Endothelial cell of hepatic sinusoid (primary cell): ENCODE results near the gene TGFB1.
"Not testable (repeated sequence)": the region's sequence is repeated elsewhere in the genome, so short reads cannot be mapped to it uniquely, and the experiment has no call there.

ENCODE experiments used
- in situ Hi-C: cut with HindIII; loops from 2 replicates; pipeline ENCODE4 v1.10.0; 2017; ENCODE audit warnings: low sequenced_read_pairs

Gene TGFB1

GRCh38 chr19:41346916-41347315 is 6.8 kb downstream of the TGFB1 start:
- in situ Hi-C loops, result not testable (repeated sequence)

- in situ Hi-C loops, result no loop called here
Observed at GRCh38 chr19:41344162-41344561, 9.6 kb downstream of the TGFB1 start.

GRCh38 chr19:41341669-41342490 is 11.8 kb downstream of the TGFB1 start:
- in situ Hi-C loops, result no loop called here

GRCh38 chr19:41339936-41340335 is 13.8 kb downstream of the TGFB1 start:
- in situ Hi-C loops, result no loop called here

GRCh38 chr19:41335467-41335866 is 18.3 kb downstream of the TGFB1 start:
- in situ Hi-C loops, result no loop called here

GRCh38 chr19:41334793-41335192 is 18.9 kb downstream of the TGFB1 start:
- in situ Hi-C loops, result no loop called here

- in situ Hi-C loops, result no loop called here
Observed at GRCh38 chr19:41332468-41332867, 21.3 kb downstream of the TGFB1 start.

- in situ Hi-C loops, result no loop called here
Observed at GRCh38 chr19:41332000-41332399, 21.7 kb downstream of the TGFB1 start.

- in situ Hi-C loops, result no loop called here
Observed at GRCh38 chr19:41330946-41331678, 22.6 kb downstream of the TGFB1 start.

GRCh38 chr19:41330481-41330880 is 23.2 kb downstream of the TGFB1 start:
- in situ Hi-C loops, result no loop called here

- in situ Hi-C loops, result no loop called here
Observed at GRCh38 chr19:41328842-41329225, 24.9 kb downstream of the TGFB1 start.

GRCh38 chr19:41328157-41328841 is 25.4 kb downstream of the TGFB1 start:
- in situ Hi-C loops, result no loop called here

- in situ Hi-C loops, result no loop called here
Observed at GRCh38 chr19:41327576-41328156, 26.1 kb downstream of the TGFB1 start.

- in situ Hi-C loops, result no loop called here
Observed at GRCh38 chr19:41327076-41327575, 26.6 kb downstream of the TGFB1 start.

- in situ Hi-C loops, result no loop called here
Observed at GRCh38 chr19:41325947-41326706, 27.6 kb downstream of the TGFB1 start.

- in situ Hi-C loops, result no loop called here
Observed at GRCh38 chr19:41325640-41325946, 28.1 kb downstream of the TGFB1 start.

- in situ Hi-C loops, result no loop called here
Observed at GRCh38 chr19:41324921-41325639, 28.6 kb downstream of the TGFB1 start.

GRCh38 chr19:41324231-41324702 is 29.5 kb downstream of the TGFB1 start:
- in situ Hi-C loops, result no loop called here

- in situ Hi-C loops, result no loop called here
Observed at GRCh38 chr19:41323430-41324125, 30.1 kb downstream of the TGFB1 start.
